ENCODE measurements around the gene FILIP1L.

DNA sequence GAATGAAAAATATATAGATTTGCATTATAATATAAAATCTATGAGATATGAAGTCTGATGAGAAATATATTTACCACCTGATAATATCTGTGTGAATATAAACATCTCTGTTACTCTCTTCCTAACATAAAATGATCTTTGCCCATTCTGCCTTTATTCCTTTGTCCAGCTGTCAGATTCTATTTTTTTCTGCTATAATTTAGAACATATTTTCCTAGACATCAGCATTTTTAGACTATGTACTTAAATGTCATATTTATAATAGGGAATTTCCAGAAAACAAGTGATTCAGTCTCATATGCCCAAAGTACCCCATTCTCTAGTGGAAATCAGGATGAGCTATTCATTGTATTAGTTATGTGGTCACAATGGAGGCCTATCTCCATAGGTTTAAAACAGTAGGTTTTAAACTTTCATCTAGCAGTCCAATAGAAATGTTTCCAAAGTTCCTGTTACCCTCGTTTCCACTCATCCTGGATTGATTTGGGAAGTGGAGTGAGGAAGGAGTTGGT is 83.3 kb downstream of the FILIP1L start:
- no peak for TF ChIP-seq CTCF (IDR thresholded peaks at IDR 0.05)
- TF ChIP-seq, protein P1, sequence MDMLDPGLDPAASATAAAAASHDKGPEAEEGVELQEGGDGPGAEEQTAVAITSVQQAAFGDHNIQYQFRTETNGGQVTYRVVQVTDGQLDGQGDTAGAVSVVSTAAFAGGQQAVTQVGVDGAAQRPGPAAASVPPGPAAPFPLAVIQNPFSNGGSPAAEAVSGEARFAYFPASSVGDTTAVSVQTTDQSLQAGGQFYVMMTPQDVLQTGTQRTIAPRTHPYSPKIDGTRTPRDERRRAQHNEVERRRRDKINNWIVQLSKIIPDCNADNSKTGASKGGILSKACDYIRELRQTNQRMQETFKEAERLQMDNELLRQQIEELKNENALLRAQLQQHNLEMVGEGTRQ (IDR thresholded peaks at IDR 0.05; ENCODE audit: borderline replicate concordance, low read depth, low read length) = no peak
- no peak for TF ChIP-seq MAX (IDR thresholded peaks at IDR 0.05; ENCODE audit: low read depth)

All from SK-N-SH (cell line).